Thyroid gland (tissue), 4 donors: ENCODE measurements around the gene SEC14L2.

Experiments
- POLR2A ChIP-seq, 2 donors: fragments of 450-650 bp; IDR thresholded peaks; one replicate each; pipeline ENCODE4 v1.6.1; 2017; ENCODE audit warnings: antibody characterized with exemption in 2 of 2, mild to moderate bottlenecking in 2 of 2, moderate library complexity in 1 of 2
- TF ChIP-seq, protein P1 (sequence below), 6 experiments: fragments of 200-600 bp in 3 of 6; fragments of 450-650 bp in 3 of 6; sonication (generic) in 3 of 6; IDR thresholded peaks; one replicate each; pipeline ENCODE4 v1.5.1; 2016 to 2019; ENCODE audit warnings: antibody characterized with exemption in 6 of 6, mild to moderate bottlenecking in 2 of 6, inconsistent platforms in 1 of 6, moderate library complexity in 1 of 6

GRCh38 chr22:30420347-30421125 is 23.7 kb downstream of the SEC14L2 start:
- TF ChIP-seq POLR2A (IDR thresholded peaks at IDR 0.05), result no peak
- TF ChIP-seq, protein P1, sequence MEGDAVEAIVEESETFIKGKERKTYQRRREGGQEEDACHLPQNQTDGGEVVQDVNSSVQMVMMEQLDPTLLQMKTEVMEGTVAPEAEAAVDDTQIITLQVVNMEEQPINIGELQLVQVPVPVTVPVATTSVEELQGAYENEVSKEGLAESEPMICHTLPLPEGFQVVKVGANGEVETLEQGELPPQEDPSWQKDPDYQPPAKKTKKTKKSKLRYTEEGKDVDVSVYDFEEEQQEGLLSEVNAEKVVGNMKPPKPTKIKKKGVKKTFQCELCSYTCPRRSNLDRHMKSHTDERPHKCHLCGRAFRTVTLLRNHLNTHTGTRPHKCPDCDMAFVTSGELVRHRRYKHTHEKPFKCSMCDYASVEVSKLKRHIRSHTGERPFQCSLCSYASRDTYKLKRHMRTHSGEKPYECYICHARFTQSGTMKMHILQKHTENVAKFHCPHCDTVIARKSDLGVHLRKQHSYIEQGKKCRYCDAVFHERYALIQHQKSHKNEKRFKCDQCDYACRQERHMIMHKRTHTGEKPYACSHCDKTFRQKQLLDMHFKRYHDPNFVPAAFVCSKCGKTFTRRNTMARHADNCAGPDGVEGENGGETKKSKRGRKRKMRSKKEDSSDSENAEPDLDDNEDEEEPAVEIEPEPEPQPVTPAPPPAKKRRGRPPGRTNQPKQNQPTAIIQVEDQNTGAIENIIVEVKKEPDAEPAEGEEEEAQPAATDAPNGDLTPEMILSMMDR (IDR thresholded peaks at IDR 0.05), result no peak
